Endothelial cell (in vitro differentiated cells): ENCODE data around the gene MRPL38. TPM values are rescaled to one million over a fixed set of nuclear protein-coding genes. Genes with fewer than 3 reads are reported as not detected.
"Not testable (repeated sequence)": the region's sequence is repeated elsewhere in the genome, so short reads cannot be mapped to it uniquely, and the experiment has no call there.

Experiments used
- DNase-seq: peaks from one replicate; pipeline ENCODE4 v3.0.0; 2021; ENCODE audit warnings: low spot score
- H3K27ac Mint-ChIP-seq: one replicate; pipeline ENCODE4 v1.8.0; 2021; ENCODE audit warnings: mixed read lengths, inconsistent platforms; ENCODE audit not compliant: unreplicated experiment
- H3K27me3 Mint-ChIP-seq: one replicate; pipeline ENCODE4 v1.8.0; 2021; ENCODE audit warnings: mild to moderate bottlenecking, moderate library complexity, mixed read lengths, inconsistent platforms; ENCODE audit not compliant: unreplicated experiment
- H3K36me3 Mint-ChIP-seq: one replicate; pipeline ENCODE4 v1.8.0; 2021; ENCODE audit warnings: mild to moderate bottlenecking, low read depth, mixed read lengths, inconsistent platforms; ENCODE audit not compliant: unreplicated experiment
- H3K4me1 Mint-ChIP-seq: one replicate; pipeline ENCODE4 v1.8.0; 2021; ENCODE audit warnings: mild to moderate bottlenecking, mixed read lengths, inconsistent platforms; ENCODE audit not compliant: unreplicated experiment
- H3K4me3 Mint-ChIP-seq: one replicate; pipeline ENCODE4 v1.8.0; 2021; ENCODE audit warnings: mild to moderate bottlenecking, mixed read lengths, inconsistent platforms; ENCODE audit not compliant: unreplicated experiment
- H3K9me3 Mint-ChIP-seq: one replicate; pipeline ENCODE4 v1.8.0; 2021; ENCODE audit warnings: mixed read lengths, inconsistent platforms; ENCODE audit not compliant: unreplicated experiment
- total RNA-seq: library from RNA; stranded (reverse); fragmentation: NEBNext Ultra II Directional; extraction: Animal tissue kit (Norgen Biotek cat#: 25700); gene quantifications from one replicate; pipeline ENCODE4 v1.2.1, GENCODE V29; 2021; ENCODE audit not compliant: unreplicated experiment
- TF ChIP-seq, protein P1 (sequence below): fragments of 200-600 bp; sonication (generic); IDR thresholded peaks from one replicate; pipeline ENCODE4 v1.5.0; 2021; ENCODE audit warnings: antibody characterized with exemption; ENCODE audit not compliant: unreplicated experiment

The MRPL38 gene
- total RNA-seq, 1 donor from 2014 or later: 78.2 TPM

DNA sequence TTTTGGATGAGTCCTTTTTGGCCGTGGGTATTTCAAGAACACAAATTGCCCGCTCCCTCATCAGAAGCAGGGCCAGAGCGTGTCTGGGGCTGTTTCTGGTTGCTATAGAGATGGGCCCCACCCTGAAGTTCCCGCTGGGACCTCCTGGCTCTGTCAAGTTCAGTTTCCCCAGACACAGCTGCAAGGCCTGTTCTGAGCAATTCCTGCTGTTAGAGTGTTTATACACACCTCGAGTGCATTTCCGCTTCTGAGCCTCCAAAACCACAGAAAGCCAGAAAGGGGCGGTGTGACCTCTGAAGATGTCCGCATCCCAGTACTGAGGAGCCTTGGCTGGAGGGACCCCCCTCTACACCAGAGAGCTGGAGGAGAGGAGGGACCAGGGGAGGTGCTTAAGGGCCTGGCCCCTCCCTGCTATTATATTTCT is 40.2 kb downstream of the MRPL38 start:
- Mint-ChIP-seq H3K4me1 (no peaks in the 10 kb centered on the region), H3K27me3 (peaks cover 5% of the 10 kb centered on the region), H3K9me3 (no peaks in the 10 kb centered on the region), H3K36me3 (no peaks in the 10 kb centered on the region), H3K4me3 (no peak overlapping the region), H3K27ac (no peak overlapping the region)
- TF ChIP-seq, protein P1, sequence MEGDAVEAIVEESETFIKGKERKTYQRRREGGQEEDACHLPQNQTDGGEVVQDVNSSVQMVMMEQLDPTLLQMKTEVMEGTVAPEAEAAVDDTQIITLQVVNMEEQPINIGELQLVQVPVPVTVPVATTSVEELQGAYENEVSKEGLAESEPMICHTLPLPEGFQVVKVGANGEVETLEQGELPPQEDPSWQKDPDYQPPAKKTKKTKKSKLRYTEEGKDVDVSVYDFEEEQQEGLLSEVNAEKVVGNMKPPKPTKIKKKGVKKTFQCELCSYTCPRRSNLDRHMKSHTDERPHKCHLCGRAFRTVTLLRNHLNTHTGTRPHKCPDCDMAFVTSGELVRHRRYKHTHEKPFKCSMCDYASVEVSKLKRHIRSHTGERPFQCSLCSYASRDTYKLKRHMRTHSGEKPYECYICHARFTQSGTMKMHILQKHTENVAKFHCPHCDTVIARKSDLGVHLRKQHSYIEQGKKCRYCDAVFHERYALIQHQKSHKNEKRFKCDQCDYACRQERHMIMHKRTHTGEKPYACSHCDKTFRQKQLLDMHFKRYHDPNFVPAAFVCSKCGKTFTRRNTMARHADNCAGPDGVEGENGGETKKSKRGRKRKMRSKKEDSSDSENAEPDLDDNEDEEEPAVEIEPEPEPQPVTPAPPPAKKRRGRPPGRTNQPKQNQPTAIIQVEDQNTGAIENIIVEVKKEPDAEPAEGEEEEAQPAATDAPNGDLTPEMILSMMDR: no peak
- no peak for DNase-seq

DNA sequence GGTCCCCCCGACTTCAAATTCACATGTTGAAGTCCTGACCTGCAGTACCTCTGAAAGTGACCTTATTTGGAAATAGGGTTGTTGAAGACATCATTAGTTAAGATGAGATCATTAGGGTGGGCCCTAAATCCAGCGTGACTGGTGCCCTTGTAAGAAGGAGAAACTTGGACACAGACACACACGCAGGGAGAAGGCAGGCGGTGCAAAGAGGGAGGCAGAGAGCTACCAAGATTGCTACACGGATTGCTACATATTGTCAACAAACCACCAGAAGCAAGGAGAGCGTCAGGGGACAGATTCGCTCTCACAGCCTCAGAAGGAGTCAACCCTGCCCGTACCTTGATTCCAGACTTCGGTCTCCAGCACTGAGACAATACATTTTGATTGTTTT is 42.8 kb downstream of the MRPL38 start:
- no peak overlapping the region for H3K4me3 Mint-ChIP-seq
- no peaks in the 10 kb centered on the region for H3K36me3 Mint-ChIP-seq
- DNase-seq: no peak
- TF ChIP-seq, protein P1: no peak
- H3K27ac Mint-ChIP-seq: peak overlapping the region; percentile 82
- no peaks in the 10 kb centered on the region for H3K9me3 Mint-ChIP-seq
- H3K4me1 Mint-ChIP-seq: peaks cover 12% of the 10 kb centered on the region
- H3K27me3 Mint-ChIP-seq: peaks cover 7% of the 10 kb centered on the region

DNA sequence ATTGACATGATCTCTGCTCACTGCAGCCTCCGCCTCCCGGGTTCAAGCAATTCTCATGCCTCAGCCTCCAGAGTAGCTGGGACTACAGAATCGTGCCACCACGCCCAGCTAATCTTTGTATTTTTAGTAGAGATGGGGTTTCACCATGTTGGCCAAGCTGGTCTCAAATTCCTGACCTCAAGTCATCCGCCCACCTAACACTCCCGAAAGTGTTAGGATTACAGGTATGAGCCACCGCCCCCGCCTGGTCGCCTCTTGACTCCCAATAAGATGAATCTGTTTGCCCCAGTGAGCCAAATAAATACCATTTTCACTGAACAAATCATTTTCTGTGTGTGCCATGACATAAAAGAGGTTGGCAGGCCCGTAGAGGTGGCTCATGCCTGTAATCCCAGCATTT is 45.3 kb downstream of the MRPL38 start:
- not testable (repeated sequence) for H3K36me3 Mint-ChIP-seq, DNase-seq, H3K9me3 Mint-ChIP-seq, H3K4me3 Mint-ChIP-seq, H3K27me3 Mint-ChIP-seq
- Mint-ChIP-seq H3K4me1 (peaks cover 19% of the 10 kb centered on the region), H3K27ac (peak overlapping the region; percentile 91)

DNA sequence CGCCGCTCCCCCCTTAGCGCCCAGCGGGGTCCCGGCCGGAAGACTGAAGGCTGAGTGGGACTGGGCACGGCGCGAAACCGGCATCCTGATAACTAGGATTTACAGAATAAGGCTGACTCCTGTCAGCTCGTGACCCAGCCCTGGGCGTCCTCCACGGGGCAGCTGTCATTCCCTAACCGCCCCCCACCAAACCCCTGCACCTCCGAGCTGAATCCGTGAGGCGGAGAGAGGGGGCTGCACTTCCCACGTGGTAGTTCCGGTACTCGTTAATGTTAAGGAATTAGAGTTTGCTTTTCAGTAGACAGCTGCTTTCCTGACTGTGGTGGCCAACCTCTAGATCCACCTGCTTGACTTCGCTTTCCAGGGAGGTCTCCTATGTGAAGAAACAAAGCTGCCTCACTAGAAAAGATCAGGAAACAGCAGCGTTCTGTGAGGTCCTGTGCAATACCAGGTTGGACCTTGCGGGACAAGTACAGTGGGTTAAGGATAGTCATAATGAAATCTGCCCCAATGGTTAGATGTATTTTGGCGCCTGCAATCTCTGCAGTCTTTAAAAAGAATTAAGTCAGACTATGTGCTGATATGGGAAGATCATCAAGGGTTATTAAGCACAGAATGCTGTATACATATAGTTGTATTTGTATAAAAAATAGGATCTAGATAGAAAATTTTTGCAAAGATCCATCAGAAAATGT is 48.5 kb downstream of the MRPL38 start:
- no peak for DNase-seq
- Mint-ChIP-seq H3K4me1 (peaks cover 23% of the 10 kb centered on the region), H3K36me3 (peaks cover 4% of the 10 kb centered on the region), H3K4me3 (peak overlapping the region; percentile 92), H3K27me3 (peaks cover 7% of the 10 kb centered on the region), H3K27ac (no peak overlapping the region), H3K9me3 (no peaks in the 10 kb centered on the region)
- TF ChIP-seq, protein P1: no peak

- Mint-ChIP-seq H3K36me3 (peaks cover 5% of the 10 kb centered on the region), H3K9me3 (no peaks in the 10 kb centered on the region), H3K4me3 (peak within 1 kb of the TSS; percentile 92), H3K27me3 (peaks cover 8% of the 10 kb centered on the region), H3K4me1 (peaks cover 23% of the 10 kb centered on the region), H3K27ac (no peak within 1 kb of the TSS)
- peak; percentile 94 for DNase-seq
- TF ChIP-seq, protein P1: peak; percentile 57
These were observed 49.2 kb downstream of the MRPL38 start, which contains the start of gene WBP2 for GRCh38 chr17:75855310-75856061. Gene WBP2 (minus strand): TSS chr17:75855335. CDS start chr17:75855297, 38 bp downstream.
